PFSK-1 (cell line): Measurements from ENCODE around the gene BLID.

Experiments
- FOXP2 ChIP-seq: optimal IDR thresholded peaks from 2 replicates; pipeline ENCODE3; 2011; ENCODE audit warnings: borderline replicate concordance, control low read depth, inconsistent platforms; ENCODE audit not compliant: insufficient read depth; ENCODE audit errors: extremely low read length, extremely low read depth
- POLR2AphosphoS5 ChIP-seq: IDR thresholded peaks from 2 replicates; pipeline ENCODE4 v1.6.1; 2012; ENCODE audit warnings: low read depth, mild to moderate bottlenecking, control low read depth, low read length, moderate library complexity
- SIN3A ChIP-seq: IDR thresholded peaks from 2 replicates; pipeline ENCODE4 v1.6.1; 2012; ENCODE audit warnings: mild to moderate bottlenecking, low read length, moderate library complexity, borderline replicate concordance; ENCODE audit not compliant: insufficient read depth
- TAF1 ChIP-seq: IDR thresholded peaks from 2 replicates; pipeline ENCODE4 v1.6.1; 2012; ENCODE audit warnings: low read length, control low read depth, borderline replicate concordance; ENCODE audit not compliant: insufficient read depth
- TF ChIP-seq, protein P1 (sequence below), 2 experiments: IDR thresholded peaks; 2 replicates each; pipeline versions ENCODE4 v1.6.1 to v1.8.0; 2011 to 2012; ENCODE audit warnings: low read depth in 2 of 2, low read length in 2 of 2, control low read depth in 1 of 2, inconsistent platforms in 1 of 2, mild to moderate bottlenecking in 1 of 2, moderate library complexity in 1 of 2; ENCODE audit not compliant: insufficient read depth in 1 of 2

BLID gene

GRCh38 chr11:122139595-122139866, 23.5 kb upstream of the BLID start:
- TF ChIP-seq FOXP2 (no peak), TAF1 (no peak), POLR2AphosphoS5 (peak; percentile 9; the same call in 1 of the 2 replicates), SIN3A (no peak)
- TF ChIP-seq, protein P1, sequence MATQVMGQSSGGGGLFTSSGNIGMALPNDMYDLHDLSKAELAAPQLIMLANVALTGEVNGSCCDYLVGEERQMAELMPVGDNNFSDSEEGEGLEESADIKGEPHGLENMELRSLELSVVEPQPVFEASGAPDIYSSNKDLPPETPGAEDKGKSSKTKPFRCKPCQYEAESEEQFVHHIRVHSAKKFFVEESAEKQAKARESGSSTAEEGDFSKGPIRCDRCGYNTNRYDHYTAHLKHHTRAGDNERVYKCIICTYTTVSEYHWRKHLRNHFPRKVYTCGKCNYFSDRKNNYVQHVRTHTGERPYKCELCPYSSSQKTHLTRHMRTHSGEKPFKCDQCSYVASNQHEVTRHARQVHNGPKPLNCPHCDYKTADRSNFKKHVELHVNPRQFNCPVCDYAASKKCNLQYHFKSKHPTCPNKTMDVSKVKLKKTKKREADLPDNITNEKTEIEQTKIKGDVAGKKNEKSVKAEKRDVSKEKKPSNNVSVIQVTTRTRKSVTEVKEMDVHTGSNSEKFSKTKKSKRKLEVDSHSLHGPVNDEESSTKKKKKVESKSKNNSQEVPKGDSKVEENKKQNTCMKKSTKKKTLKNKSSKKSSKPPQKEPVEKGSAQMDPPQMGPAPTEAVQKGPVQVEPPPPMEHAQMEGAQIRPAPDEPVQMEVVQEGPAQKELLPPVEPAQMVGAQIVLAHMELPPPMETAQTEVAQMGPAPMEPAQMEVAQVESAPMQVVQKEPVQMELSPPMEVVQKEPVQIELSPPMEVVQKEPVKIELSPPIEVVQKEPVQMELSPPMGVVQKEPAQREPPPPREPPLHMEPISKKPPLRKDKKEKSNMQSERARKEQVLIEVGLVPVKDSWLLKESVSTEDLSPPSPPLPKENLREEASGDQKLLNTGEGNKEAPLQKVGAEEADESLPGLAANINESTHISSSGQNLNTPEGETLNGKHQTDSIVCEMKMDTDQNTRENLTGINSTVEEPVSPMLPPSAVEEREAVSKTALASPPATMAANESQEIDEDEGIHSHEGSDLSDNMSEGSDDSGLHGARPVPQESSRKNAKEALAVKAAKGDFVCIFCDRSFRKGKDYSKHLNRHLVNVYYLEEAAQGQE (IDR thresholded peaks at IDR 0.05; ENCODE audit: insufficient read depth in 1 of 2, low read depth in 2 of 2, low read length in 2 of 2), result no peak

DNA sequence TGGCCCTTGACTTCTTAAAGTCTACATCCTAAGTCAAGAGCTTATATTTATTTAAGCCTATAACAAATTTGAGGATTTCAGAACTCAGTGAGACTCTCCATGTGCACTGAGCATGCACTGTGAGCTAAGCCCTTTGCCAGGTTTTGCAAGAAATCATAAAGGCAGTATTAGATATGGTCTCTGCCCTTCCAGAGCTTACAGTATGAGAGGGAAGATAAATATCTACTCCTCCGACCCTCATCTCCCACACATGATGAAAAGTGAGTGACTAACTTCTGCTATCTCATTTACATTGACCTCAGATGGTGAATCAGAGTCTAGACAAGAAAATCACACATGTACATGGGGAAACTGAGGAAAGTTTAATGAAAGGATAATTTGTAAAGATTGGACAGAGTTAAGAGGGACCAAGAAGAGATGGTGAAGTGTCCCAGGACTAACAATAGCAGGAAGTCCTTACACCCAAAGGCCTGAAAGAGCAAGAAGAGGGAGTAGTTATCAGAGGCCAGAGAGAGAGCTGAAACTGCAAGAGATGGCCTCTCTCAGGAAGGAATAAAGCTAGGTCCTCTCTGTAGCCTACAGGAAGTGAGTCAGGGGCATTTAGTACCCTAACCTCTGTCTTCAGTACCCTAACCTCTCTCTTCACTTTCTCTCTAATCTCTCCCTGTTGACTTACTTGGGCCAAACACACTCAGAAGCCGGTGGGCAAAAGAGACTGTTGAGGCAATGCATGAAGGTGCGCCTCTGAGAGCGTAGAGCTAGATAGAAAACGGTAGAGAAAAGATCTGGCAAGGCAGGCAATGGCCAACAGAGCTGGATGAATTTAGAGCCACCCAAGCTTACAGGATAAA, 23.0 kb upstream of the BLID start:
- TF ChIP-seq, protein P1 (IDR thresholded peaks at IDR 0.05; ENCODE audit: insufficient read depth in 1 of 2, low read depth in 2 of 2, low read length in 2 of 2), result no peak; a peak in 1 of 4 replicates
- no peak for TF ChIP-seq SIN3A
- peak; percentile 10; the same call in 1 of the 2 replicates for TF ChIP-seq POLR2AphosphoS5
- 0 out of 2 replicates have a peak, but pooled peaks have one; percentile 27 for TF ChIP-seq TAF1
- no peak for TF ChIP-seq FOXP2

GRCh38 chr11:122137078-122137793, 21.2 kb upstream of the BLID start:
- no peak for TF ChIP-seq FOXP2
- peak; percentile 28; the same call in 1 of the 2 replicates for TF ChIP-seq POLR2AphosphoS5
- no peak; the same call in 1 of the 2 replicates for TF ChIP-seq TAF1

- TF ChIP-seq TAF1 (no peak), FOXP2 (no peak), POLR2AphosphoS5 (no peak)
Measured at GRCh38 chr11:122131126-122131525, 15.1 kb upstream of the BLID start.

GRCh38 chr11:122128146-122128545, 12.1 kb upstream of the BLID start:
- TF ChIP-seq TAF1 (no peak), SIN3A (no peak), FOXP2 (no peak), POLR2AphosphoS5 (no peak)
- TF ChIP-seq, protein P1 (IDR thresholded peaks at IDR 0.05; ENCODE audit: insufficient read depth in 1 of 2, low read depth in 2 of 2, low read length in 2 of 2), result no peak

GRCh38 chr11:122127020-122127419, 11.0 kb upstream of the BLID start:
- TF ChIP-seq TAF1, result no peak
- no peak for TF ChIP-seq SIN3A
- TF ChIP-seq, protein P1 (IDR thresholded peaks at IDR 0.05; ENCODE audit: insufficient read depth in 1 of 2, low read depth in 2 of 2, low read length in 2 of 2), result no peak
- no peak for TF ChIP-seq FOXP2
- TF ChIP-seq POLR2AphosphoS5, result no peak
